ENCODE results near the gene KCNS3.

Gene KCNS3, protein sequence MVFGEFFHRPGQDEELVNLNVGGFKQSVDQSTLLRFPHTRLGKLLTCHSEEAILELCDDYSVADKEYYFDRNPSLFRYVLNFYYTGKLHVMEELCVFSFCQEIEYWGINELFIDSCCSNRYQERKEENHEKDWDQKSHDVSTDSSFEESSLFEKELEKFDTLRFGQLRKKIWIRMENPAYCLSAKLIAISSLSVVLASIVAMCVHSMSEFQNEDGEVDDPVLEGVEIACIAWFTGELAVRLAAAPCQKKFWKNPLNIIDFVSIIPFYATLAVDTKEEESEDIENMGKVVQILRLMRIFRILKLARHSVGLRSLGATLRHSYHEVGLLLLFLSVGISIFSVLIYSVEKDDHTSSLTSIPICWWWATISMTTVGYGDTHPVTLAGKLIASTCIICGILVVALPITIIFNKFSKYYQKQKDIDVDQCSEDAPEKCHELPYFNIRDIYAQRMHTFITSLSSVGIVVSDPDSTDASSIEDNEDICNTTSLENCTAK

DNA sequence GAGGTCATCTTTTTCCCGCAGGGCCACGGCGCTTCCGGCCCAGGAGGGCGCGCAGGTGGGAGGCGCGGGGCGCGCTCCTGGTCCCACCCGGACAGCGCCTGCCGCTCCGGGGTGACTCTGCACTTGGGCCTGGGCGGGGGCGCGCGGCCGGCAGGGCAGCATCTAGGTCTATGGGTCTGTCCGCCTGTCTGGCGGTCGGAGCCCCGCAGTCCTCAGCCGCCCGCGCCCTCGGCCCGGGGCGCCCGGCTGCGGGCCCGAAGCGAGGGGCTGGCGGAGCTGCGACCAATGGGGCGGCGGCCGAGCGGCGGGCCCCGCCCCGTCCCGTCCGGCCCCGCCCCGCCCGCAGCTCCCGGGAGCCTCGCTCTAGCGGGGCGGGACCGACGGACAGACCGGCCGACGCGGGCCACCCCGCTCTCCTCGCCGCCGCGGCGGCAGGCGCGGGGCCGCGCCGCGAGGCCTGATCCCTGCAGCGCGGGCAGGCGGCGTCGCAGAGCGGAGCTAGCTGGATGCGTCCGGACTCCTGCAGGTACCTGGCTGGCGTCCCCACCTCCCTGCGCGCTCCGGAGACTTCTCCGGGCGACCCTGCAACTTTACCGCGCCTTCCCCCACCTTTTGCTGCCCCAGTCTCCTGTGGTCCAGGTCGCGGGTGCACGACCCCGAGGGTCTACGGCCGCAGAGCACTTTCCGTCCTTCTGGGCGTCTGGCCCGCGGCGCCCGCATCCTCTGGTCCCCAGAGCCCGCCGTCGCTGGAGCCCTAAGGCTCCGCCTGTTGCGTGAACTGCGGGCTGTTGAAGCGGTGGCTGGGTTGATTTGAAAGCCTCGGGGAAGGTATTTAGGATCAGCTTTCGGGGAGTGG is at the start of gene KCNS3:
Gene KCNS3, plus strand, starts transcription at position 387 of the 856 bp plus-strand sequence. CDS start 52,342 bp downstream, outside the sequence.
- DNase-seq (ENCODE audit: insufficient read length, low spot score), result peak; percentile 44
- FAIRE-seq, result no peak
- no peak for TF ChIP-seq POLR2A (IDR thresholded peaks at IDR 0.05; ENCODE audit: low read depth, low read length)

DNA sequence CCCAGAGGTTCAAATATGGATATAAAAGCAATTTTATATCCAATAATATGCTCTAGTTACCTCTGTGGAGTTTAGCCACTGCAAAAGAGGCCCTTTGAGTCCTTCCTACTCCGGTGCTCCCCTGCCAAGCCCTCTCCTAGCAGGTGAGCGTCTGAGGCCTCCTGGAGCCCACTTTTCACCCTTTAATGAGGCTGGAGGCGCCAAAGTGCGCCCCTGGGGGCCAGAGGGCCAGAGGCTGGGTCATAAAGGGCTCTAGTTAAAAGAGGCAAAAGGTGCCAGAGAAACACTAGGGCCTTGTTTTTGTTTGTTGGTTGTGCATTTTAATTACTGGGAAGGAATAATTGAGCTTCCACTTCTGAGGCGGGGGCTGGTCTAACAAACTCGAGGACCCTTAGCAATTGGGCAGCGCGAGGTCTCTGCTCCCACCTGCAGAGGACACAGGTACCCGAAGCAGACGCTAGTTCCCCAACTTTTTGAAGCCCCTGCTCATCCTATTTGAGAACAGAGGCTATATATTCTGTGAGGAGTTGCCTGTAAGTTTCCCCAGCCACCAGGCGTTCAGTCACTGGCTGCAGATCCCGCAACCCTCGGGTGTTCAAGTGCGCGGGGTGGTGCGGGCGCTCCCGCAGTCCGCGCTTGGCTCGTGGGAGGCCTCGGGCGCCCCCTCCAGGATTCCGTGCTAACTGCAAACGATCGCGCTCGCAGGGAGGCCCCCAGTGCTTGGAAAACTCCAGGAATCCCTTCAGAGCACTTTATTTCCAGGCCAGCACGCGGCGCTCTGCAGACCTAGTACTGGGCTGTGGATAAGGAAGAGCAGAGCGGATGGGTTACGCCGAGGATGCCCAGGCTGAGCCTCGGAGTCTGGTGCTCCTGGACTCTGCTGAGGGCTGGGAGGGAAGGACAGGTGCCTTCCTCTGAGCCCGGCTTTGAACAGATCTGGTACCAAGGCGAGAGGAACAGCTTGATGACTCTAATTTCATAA is 48.1 kb upstream of the KCNS3 start:
- peak; percentile 66 for DNase-seq (ENCODE audit: insufficient read length, low spot score)
- no peak for TF ChIP-seq POLR2A (IDR thresholded peaks at IDR 0.05; ENCODE audit: low read depth, low read length)
- FAIRE-seq, result peak; percentile 15

DNA sequence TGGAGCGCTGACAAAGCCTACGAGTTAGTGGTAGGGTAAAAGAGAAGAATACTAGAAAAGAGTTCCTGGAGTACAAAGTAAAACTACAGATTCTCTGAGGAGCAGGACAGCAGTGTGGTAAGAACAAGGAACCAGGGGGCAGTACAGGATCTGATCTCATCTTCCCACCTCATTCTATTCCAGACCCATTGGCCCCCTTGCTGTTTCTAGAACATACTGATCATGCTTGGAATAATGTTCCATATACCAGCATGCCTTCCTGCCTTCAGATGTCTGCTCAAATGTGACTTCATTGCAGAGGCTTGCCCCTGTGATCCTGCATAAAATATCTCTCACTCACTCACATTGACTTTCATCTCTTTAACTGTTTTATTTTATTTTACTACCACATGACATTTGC is 43.0 kb upstream of the KCNS3 start:
- no peak for DNase-seq (ENCODE audit: insufficient read length, low spot score)
- no peak for FAIRE-seq
- TF ChIP-seq POLR2A (IDR thresholded peaks at IDR 0.05; ENCODE audit: low read depth, low read length), result no peak

DNA sequence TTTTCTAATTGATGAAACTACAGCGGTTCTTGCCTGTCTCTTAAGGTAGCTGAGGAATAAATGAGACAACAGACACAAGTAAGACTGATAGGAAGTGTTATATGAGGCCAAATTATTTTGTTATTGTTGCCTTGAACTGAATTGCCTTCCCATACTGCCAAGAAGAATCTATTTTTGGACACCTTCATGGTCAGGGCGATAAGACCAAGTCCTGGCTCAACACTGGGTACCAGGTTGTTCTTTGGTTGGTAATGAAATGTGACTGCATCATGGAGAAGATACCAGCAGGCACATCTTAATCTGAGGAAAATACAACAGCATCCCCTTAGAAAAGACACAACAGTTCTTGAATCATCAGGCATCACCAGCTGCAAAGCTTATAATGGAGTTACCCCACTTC is 38.5 kb upstream of the KCNS3 start:
- DNase-seq (ENCODE audit: insufficient read length, low spot score), result no peak
- no peak for TF ChIP-seq POLR2A (IDR thresholded peaks at IDR 0.05; ENCODE audit: low read depth, low read length)
- no peak for FAIRE-seq

DNA sequence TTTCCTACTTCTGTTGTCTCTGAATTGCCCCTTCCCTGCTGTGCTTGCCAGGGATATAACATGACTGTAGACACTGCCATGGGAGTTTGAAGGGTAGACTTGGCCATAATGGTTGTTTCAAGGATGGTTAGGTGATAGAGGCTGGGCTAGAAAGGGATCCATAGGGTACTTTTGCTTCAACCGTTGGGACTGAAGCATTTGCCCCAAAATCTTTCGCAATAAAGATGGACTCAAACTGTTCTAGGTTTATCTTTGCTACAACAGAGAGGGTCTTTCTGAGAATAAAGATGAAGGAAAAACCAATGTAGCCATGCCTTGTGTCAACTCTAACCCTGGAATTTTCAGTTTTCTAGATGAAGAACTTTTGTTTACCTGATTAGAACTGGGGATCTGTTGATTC is 35.0 kb upstream of the KCNS3 start:
- TF ChIP-seq POLR2A (IDR thresholded peaks at IDR 0.05; ENCODE audit: low read depth, low read length), result no peak
- FAIRE-seq, result no peak

DNA sequence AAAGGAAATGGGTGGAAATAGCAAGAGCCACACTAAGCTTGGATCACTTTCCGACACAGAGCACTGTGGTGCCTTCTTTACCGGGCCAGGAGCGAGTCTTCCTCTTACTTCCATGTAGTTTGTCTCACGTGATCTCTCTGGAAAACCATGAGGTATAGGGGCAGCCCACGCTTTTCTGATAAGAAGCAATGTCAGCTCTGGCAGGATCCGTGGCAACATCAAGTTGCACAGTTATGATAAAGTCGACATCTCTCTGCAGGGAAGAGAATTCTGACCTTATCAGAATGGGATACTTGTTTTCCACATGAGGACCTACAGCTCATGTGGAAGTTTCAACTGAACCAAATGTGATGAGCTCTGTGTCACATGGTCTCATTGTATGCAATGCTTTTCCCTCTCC is 32.7 kb upstream of the KCNS3 start:
- no peak for TF ChIP-seq POLR2A (IDR thresholded peaks at IDR 0.05; ENCODE audit: low read depth, low read length)
- FAIRE-seq (no peak), DNase-seq (ENCODE audit: insufficient read length, low spot score) (no peak)

More for the DNA sequence above, 35.0 kb upstream of the KCNS3 start:
- DNase-seq (ENCODE audit: insufficient read length, low spot score), result no peak

DNA sequence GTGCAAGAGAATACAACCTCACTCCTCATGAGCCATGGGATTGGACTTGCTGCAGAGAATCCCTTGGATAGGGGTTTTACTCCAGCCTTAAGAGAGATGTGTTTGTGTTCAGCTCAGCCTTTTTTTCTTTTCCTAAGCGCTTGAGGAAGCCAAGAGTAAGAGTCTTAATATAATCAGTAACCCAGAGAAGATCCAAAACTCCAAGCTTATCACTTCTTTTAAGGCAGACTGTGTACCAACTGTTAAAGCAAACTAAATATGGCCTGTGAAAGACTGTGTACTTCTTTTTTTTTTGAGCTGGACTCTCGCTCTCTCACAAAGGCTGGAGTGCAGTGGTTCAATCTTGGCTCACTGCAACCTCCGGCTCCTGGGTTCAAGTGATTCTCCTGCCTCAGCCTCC is 31.8 kb upstream of the KCNS3 start:
- FAIRE-seq (no peak), DNase-seq (ENCODE audit: insufficient read length, low spot score) (no peak)
- TF ChIP-seq POLR2A (IDR thresholded peaks at IDR 0.05; ENCODE audit: low read depth, low read length), result no peak

DNA sequence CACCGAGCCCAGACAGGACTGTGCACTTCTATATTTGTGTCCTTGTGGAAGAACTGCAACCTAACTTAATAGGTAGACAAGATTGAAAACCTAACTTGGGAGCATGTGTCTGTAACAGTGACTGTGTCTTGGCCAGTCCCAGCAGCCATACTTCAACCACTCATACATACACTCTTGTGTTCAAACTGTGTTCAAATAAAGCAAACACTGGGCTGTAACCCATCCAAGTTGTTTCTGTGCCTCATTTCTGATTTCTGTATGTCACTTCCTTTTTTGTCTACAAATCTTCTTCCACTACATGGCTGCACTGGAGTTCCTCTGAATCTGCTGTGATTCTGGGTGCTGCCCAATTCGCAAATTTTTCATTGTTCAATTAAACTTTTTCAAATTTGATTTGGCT is 31.2 kb upstream of the KCNS3 start:
- DNase-seq (ENCODE audit: insufficient read length, low spot score) (no peak), FAIRE-seq (no peak)
- TF ChIP-seq POLR2A (IDR thresholded peaks at IDR 0.05; ENCODE audit: low read depth, low read length), result no peak

DNA sequence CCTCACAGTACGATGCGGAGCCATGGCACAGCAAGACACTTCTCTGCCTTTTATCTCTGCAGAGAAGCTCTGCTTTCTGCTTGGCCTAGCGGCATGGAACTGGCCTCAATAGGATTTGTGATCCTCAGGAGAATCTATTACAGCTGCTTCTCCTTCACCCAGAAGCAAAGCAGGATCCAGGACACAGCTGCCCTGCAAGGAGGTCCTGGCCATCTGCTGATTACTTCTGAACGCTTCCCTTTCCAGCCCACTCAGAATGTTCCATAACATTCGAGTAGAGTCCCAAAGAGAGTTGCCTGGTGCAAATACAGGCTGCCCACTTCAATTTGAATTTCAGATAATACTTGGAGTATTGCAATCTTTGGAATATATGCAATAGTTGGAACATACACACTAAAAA is 29.2 kb upstream of the KCNS3 start:
- DNase-seq (ENCODE audit: insufficient read length, low spot score) (no peak), FAIRE-seq (no peak)
- no peak for TF ChIP-seq POLR2A (IDR thresholded peaks at IDR 0.05; ENCODE audit: low read depth, low read length)

DNA sequence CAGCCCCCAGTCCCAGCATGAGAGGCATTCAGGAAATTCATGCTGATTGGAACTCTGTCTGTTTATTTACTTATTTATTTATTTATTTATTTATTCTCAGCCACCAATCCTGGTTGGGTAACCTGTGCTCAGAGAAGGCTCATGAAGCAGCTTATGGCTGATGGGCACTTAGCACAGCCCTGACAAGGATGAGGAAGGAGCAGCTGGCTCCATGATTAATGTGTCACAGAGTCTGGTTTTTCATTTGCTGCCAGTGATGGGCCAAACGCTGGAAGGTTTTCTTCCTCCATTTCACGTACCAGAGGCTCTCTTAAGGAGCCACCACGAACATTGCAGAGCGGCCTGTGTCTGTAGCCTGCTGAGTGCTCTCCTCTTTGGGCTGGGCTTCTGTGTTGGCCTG is 28.3 kb upstream of the KCNS3 start:
- no peak for DNase-seq (ENCODE audit: insufficient read length, low spot score)
- TF ChIP-seq POLR2A (IDR thresholded peaks at IDR 0.05; ENCODE audit: low read depth, low read length), result no peak
- FAIRE-seq, result no peak

DNA sequence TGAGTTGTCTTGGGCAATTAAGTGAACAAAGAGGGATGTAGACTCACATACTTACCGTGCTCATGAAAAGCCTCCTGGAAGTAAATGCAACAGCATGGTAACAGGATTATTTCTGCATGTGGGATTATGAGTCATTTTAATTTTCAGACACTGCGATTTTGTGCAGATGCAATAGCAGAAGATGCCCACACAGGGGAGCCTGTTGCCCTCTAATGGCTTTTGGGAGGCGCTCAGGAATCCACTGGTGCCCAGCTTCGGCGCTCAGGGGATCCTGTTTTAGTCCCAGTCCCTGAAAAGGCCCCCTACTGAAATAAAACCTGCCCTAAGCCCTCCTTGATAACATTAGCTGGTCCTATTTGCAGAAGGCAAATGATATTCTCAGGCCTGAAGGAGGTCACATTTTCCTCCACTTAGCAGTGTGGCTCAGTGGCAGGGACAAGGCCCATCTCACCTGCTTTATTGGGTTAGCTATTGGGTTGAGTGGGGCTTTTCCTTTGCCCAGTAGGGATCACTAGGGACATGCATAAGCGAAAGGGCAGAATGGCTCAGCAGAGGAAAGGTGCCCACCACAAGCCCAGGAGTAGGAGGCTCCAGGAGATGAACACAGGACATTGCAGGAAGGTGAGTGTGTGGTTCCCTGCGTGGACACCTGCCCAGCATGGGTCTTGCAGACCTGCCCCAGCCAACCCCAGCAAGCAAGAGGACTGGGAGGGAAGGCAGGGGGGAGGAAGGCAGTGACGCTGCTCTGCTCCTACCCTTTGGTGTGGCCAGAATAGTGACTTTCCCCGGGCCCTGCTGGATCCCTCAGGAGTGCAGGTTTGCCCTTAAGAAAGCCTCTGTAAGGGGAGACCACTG is 26.5 kb upstream of the KCNS3 start:
- peak; percentile 44 for DNase-seq (ENCODE audit: insufficient read length, low spot score)
- peak; percentile 83 for FAIRE-seq
- no peak for TF ChIP-seq POLR2A (IDR thresholded peaks at IDR 0.05; ENCODE audit: low read depth, low read length)

DNA sequence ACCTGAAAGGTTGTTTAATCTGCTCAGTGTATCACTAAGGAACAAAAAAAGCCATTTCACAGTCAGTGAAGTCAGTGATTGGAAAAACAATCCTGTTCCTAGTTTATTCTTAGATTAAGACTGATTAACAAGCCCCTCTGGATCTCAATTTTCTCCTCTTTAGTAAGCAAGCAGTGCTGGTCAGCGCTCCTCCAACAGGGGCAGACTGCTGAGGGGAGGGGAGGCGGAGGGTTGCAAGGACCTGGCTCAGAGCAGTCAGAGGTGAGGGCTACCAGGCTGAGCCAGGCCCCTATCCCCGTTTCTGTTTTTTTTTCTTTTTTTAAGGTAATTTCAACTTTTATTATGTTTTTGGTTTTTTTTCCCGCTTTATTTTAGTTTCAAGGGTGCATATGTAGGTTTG is 24.7 kb upstream of the KCNS3 start:
- no peak for FAIRE-seq
- no peak for TF ChIP-seq POLR2A (IDR thresholded peaks at IDR 0.05; ENCODE audit: low read depth, low read length)

More for the DNA sequence above, 24.7 kb upstream of the KCNS3 start:
- no peak for DNase-seq (ENCODE audit: insufficient read length, low spot score)
